OCI-LY7 (cell line): ENCODE data around the gene TFEB. TPM values are rescaled to one million over a fixed set of nuclear protein-coding genes. Genes with fewer than 3 reads are reported as not detected.

Experiments
- BruUV-seq: library from RNA; stranded (reverse); fragments of 400-500 nt; replicated peaks from 2 replicates; lab custom pipeline; 2021; lab: Mats Ljungman, UMichigan
- CTCF ChIA-PET: fragments of 300-600 bp; sonication (Branson Sonifier 250); formaldehyde crosslinking; loops from one replicate; lab custom pipeline; 2022; ENCODE audit warnings: antibody characterized with exemption; ENCODE audit not compliant: unreplicated experiment; lab: Charles Lee
- POLR2A ChIA-PET: fragments of 300-600 bp; sonication (Branson Sonifier 250); formaldehyde crosslinking; loops from one replicate; lab custom pipeline; 2022; ENCODE audit warnings: antibody characterized with exemption; lab: Charles Lee
- DNase-seq: peaks from one replicate; pipeline ENCODE4 v3.0.0-alpha.2; 2015; ENCODE audit warnings: low spot score
- H2AFZ ChIP-seq: fragments of 200-600 bp; sonication (generic), shearing (Covaris generic); 2 replicates; pipeline ENCODE4 v1.6.1; 2014; ENCODE audit warnings: mild to moderate bottlenecking, antibody characterized with exemption, low read length, moderate library complexity
- H3K27ac ChIP-seq: fragments of 200-600 bp; sonication (generic); 2 replicates; pipeline ENCODE4 v1.5.1; 2014; ENCODE audit warnings: mixed run types, low read depth, mild to moderate bottlenecking, moderate library complexity, low read length, inconsistent platforms; ENCODE audit not compliant: poor library complexity, severe bottlenecking
- H3K36me3 ChIP-seq: fragments of 200-600 bp; sonication (generic); 2 replicates; pipeline ENCODE4 v1.6.1; 2014; ENCODE audit warnings: mild to moderate bottlenecking, antibody characterized with exemption, low read length, moderate library complexity, mixed read lengths; ENCODE audit not compliant: insufficient read depth
- H3K4me1 ChIP-seq: fragments of 200-600 bp; sonication (generic); 2 replicates; pipeline ENCODE4 v1.5.1; 2014; ENCODE audit warnings: mild to moderate bottlenecking, low read length; ENCODE audit not compliant: insufficient read depth, poor library complexity, severe bottlenecking
- H3K4me2 ChIP-seq: fragments of 200-600 bp; sonication (generic); 2 replicates; pipeline ENCODE4 v1.6.1; 2014; ENCODE audit warnings: mild to moderate bottlenecking, low read length
- H3K4me3 ChIP-seq: fragments of 200-600 bp; sonication (generic); 2 replicates; pipeline ENCODE4 v1.5.1; 2014; ENCODE audit warnings: mild to moderate bottlenecking, low read depth, low read length; ENCODE audit not compliant: poor library complexity, severe bottlenecking
- H3K79me2 ChIP-seq: fragments of 200-600 bp; sonication (generic); 2 replicates; pipeline ENCODE4 v1.6.1; 2016; ENCODE audit warnings: low read depth, mild to moderate bottlenecking, low read length, moderate library complexity, mixed read lengths; ENCODE audit not compliant: insufficient read depth
- H3K9me2 ChIP-seq: fragments of 200-600 bp; sonication (generic); 2 replicates; pipeline ENCODE4 v1.6.1; 2016; ENCODE audit warnings: mild to moderate bottlenecking, low read length, mixed read lengths; ENCODE audit not compliant: insufficient read depth
- H3K9me3 ChIP-seq: fragments of 200-600 bp; sonication (generic); 2 replicates; pipeline ENCODE4 v1.6.1; 2014; ENCODE audit warnings: mild to moderate bottlenecking, mixed run types, low read length, mixed read lengths
- H4K20me1 ChIP-seq: fragments of 200-600 bp; sonication (generic); 2 replicates; pipeline ENCODE4 v1.6.1; 2014; ENCODE audit warnings: mild to moderate bottlenecking, antibody characterized with exemption, low read length, moderate library complexity, mixed read lengths; ENCODE audit not compliant: insufficient read depth
- EZH2phosphoT487 ChIP-seq: fragments of 200-600 bp; sonication (generic); IDR thresholded peaks from 2 replicates; pipeline ENCODE4 v1.6.1; 2018; ENCODE audit warnings: low read depth, borderline replicate concordance, mild to moderate bottlenecking, mixed run types, antibody characterized with exemption, low read length, moderate library complexity, mixed read lengths
- intact Hi-C: fragments of 100-400 bp; cut with micrococcal nuclease; formaldehyde crosslinking; loops from one replicate; pipeline ENCODE4 v1.10.0; 2022; ENCODE audit not compliant: unreplicated experiment
- total RNA-seq, 2 experiments: library from RNA; depleted of rRNA in 1 of 2; stranded (reverse); fragments of >200 nt in 1 of 2; shearing (Covaris generic) in 1 of 2; gene quantifications; 2 replicates each; pipeline ENCODE4 v1.2.3, GENCODE V29; 2014 to 2022
- TF ChIP-seq, protein P1 (sequence below): fragments of 200-600 bp; sonication (generic); conservative IDR thresholded peaks from 2 replicates; pipeline ENCODE4 v1.5.1; 2014; ENCODE audit warnings: mild to moderate bottlenecking, antibody characterized with exemption, low read length, moderate library complexity, mixed read lengths

The TFEB gene
- total RNA-seq, 2 experiments from 2014 or later: 36.8 to 60.0 TPM

DNA sequence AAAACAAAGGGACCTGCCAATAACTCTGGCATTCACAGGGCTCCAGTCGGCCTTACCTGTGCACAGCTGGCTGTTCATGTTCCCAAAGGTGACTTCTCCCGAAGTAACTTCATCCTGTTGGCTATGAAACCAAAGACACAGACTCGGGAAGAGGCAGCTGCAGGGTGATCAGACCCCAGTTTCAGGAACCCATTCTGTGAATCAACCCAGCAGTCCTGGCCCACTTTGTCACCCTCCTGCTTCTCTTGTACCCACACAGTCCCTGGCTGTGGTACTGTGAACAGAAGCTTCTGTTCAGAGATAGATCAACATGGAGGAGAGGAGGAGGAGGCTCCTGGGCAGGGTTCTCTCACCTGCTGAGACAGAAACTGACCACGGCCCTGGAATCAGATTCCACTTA lies 20.5 kb upstream of the TFEB start:
- H3K36me3 ChIP-seq: no peaks in the 10 kb centered on the region
- no peaks in the 10 kb centered on the region for H3K9me3 ChIP-seq
- H3K79me2 ChIP-seq: no peaks in the 10 kb centered on the region
- ChIA-PET CTCF (no interaction called here), POLR2A (no interaction called here)
- H3K4me1 ChIP-seq: peaks cover 11% of the 10 kb centered on the region
- no peaks in the 10 kb centered on the region for H3K9me2 ChIP-seq
- no peak overlapping the region for H2AFZ ChIP-seq
- H3K4me2 ChIP-seq: no peak overlapping the region
- no peak overlapping the region for H3K27ac ChIP-seq
- BruUV-seq: no TSS peak
- H4K20me1 ChIP-seq: no peaks in the 10 kb centered on the region
- TF ChIP-seq EZH2phosphoT487: no peak
- TF ChIP-seq, protein P1, sequence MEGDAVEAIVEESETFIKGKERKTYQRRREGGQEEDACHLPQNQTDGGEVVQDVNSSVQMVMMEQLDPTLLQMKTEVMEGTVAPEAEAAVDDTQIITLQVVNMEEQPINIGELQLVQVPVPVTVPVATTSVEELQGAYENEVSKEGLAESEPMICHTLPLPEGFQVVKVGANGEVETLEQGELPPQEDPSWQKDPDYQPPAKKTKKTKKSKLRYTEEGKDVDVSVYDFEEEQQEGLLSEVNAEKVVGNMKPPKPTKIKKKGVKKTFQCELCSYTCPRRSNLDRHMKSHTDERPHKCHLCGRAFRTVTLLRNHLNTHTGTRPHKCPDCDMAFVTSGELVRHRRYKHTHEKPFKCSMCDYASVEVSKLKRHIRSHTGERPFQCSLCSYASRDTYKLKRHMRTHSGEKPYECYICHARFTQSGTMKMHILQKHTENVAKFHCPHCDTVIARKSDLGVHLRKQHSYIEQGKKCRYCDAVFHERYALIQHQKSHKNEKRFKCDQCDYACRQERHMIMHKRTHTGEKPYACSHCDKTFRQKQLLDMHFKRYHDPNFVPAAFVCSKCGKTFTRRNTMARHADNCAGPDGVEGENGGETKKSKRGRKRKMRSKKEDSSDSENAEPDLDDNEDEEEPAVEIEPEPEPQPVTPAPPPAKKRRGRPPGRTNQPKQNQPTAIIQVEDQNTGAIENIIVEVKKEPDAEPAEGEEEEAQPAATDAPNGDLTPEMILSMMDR: no peak
- H3K4me3 ChIP-seq: no peak overlapping the region
- no peak for DNase-seq
- intact Hi-C loops: no loop called here

DNA sequence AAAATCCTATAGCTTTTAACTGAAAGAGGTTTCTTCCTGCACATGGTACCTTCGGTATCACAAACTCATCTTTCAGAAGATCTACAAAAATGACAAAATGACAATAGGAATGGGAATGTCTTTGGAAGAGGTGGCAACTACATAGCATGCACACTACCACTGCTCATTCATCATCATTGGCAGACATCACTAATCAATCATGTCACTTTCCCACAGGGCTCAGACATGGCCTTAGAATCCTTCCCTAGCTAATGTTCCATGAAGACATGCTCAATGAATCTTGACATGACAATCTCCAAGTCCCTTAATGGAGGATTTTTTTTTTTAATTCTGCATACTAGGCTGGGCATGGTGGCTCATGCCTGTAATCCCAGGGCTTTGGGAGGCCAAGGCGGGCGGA lies 15.0 kb upstream of the TFEB start:
- TF ChIP-seq, protein P1: no peak
- TF ChIP-seq EZH2phosphoT487: no peak
- no peaks in the 10 kb centered on the region for H4K20me1 ChIP-seq
- ChIA-PET POLR2A (no interaction called here), CTCF (interaction anchor here (0.8 kb wide), 1 partner anchor 10 kb away, joined by 3 read pairs; no protein-coding TSS in a partner anchor)
- no peak for DNase-seq
- no peaks in the 10 kb centered on the region for H3K79me2 ChIP-seq
- no peak overlapping the region for H3K4me2 ChIP-seq
- no TSS peak for BruUV-seq
- H3K27ac ChIP-seq: no peak overlapping the region
- intact Hi-C loops: no loop called here
- H2AFZ ChIP-seq: no peak overlapping the region
- no peaks in the 10 kb centered on the region for H3K9me3 ChIP-seq
- H3K9me2 ChIP-seq: no peaks in the 10 kb centered on the region
- H3K4me3 ChIP-seq: no peak overlapping the region
- H3K4me1 ChIP-seq: no peaks in the 10 kb centered on the region
- no peaks in the 10 kb centered on the region for H3K36me3 ChIP-seq

DNA sequence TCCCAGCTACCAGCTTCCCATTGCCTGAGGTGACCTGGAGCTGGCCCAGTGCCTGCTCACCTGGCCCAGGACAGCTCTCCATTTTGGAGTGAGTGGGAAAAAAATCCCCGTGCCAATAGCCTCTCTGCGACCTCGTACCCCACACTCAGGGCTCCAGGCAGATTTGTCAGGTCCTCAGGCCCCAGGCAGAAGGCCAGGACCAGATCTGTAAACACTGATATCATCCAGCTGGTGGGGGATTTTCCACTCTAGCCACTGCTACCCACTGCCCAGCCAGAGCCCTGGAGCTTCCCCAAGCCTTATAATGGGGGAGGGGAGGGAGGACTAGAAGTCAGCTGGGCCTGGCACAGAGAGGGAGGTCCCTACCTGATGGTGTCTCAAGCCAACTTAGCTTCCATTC lies 13.1 kb upstream of the TFEB start:
- TF ChIP-seq EZH2phosphoT487: no peak
- no peak overlapping the region for H3K4me2 ChIP-seq
- no peak for DNase-seq
- POLR2A ChIA-PET: interaction anchor here (1.2 kb wide), 1 partner anchor 20 kb away, joined by 3 read pairs; no protein-coding TSS in a partner anchor
- H3K4me1 ChIP-seq: no peaks in the 10 kb centered on the region
- CTCF ChIA-PET: no interaction called here
- H3K27ac ChIP-seq: no peak overlapping the region
- H3K9me3 ChIP-seq: no peaks in the 10 kb centered on the region
- H3K79me2 ChIP-seq: no peaks in the 10 kb centered on the region
- H2AFZ ChIP-seq: no peak overlapping the region
- intact Hi-C loops: no loop called here
- H3K36me3 ChIP-seq: no peaks in the 10 kb centered on the region
- no peak overlapping the region for H3K4me3 ChIP-seq
- H3K9me2 ChIP-seq: no peaks in the 10 kb centered on the region
- H4K20me1 ChIP-seq: no peaks in the 10 kb centered on the region
- BruUV-seq: no TSS peak
